Measurements from ENCODE around the gene CLDN18. TPM values are rescaled to one million over a fixed set of nuclear protein-coding genes. Genes with fewer than 3 reads are reported as not detected.

CLDN18 gene
- total and polyA plus RNA-seq, 10 of the 15 experiments (the other 5 are each of a cell fraction or from before 2014, with no cell fraction given), result 0.05 to 0.28 (median 0.18) TPM; not detected in 1

GRCh38 chr3:137988152-137988551, 21.8 kb upstream of the CLDN18 start:
- FAIRE-seq (peak; percentile 57), DNase-seq (ENCODE audit: low read depth, low spot score) (peak; percentile 89), ATAC-seq (peak; percentile 82)
- Histone ChIP-seq H2AFZ (ENCODE audit: control insufficient read depth, low read depth, low read length) (peak overlapping the region; percentile 24; the same call in 1 of the 2 replicates), H3K4me1 (ENCODE audit: control insufficient read depth, insufficient read depth, low read length) (peaks cover 11% of the 10 kb centered on the region), H3K27me3 (replicated peaks in 1 of 2; ENCODE audit: control insufficient read depth in 2 of 2, insufficient read depth in 2 of 2, low read length in 1 of 2) (no peaks in the 10 kb centered on the region), H3K27ac (ENCODE audit: control insufficient read depth, insufficient read depth) (peak overlapping the region; percentile 79), H3K4me2 (ENCODE audit: control insufficient read depth, insufficient read depth) (peak overlapping the region; percentile 58), H3K4me3 (no peak overlapping the region), H4K20me1 (ENCODE audit: control insufficient read depth, insufficient read depth) (no peaks in the 10 kb centered on the region), H3K79me2 (ENCODE audit: control insufficient read depth, insufficient read depth, low read length) (no peaks in the 10 kb centered on the region), H3K36me3 (ENCODE audit: control insufficient read depth in 2 of 2, insufficient read depth in 2 of 2, low read length in 1 of 2) (no peaks in the 10 kb centered on the region), H3K9ac (ENCODE audit: control insufficient read depth, insufficient read depth, low read length) (no peak overlapping the region), H3K9me3 (replicated peaks; ENCODE audit: control insufficient read depth, insufficient read depth, low read length) (no peaks in the 10 kb centered on the region; the same call in 2 of the 3 replicates)
- in situ Hi-C loops (cut with MboI) (no loop called here), intact Hi-C loops (cut with micrococcal nuclease; ENCODE audit: unreplicated experiment) (loop anchor here (1.0 to 2.0 kb wide), 3 partner anchors 37 to 657 kb away; no protein-coding TSS in a partner anchor)
- ChIA-PET RAD21 (ENCODE audit: unreplicated experiment) (interaction anchor here (0.6 to 5.5 kb wide), 10 partner anchors 26 to 864 kb away, joined by 3 to 171 read pairs (median 5); no protein-coding TSS in a partner anchor), CTCF (interaction anchor here (1.1 to 3.6 kb wide), 9 partner anchors 9 to 64 kb away, joined by 3 to 26 read pairs (median 7); no protein-coding TSS in a partner anchor), SMC1A (ENCODE audit: uncharacterized antibody, unreplicated experiment) (interaction anchor here (0.6 to 5.9 kb wide), 15 partner anchors 8 to 882 kb away, joined by 3 to 114 read pairs (median 5); no protein-coding TSS in a partner anchor), POLR2A (interaction anchor here (0.7 to 3.7 kb wide), 6 partner anchors 31 to 57 kb away, joined by 3 to 25 read pairs (median 8); no protein-coding TSS in a partner anchor)
- 0% methylated on average over 4 of the region's 4 CpGs for WGBS (ENCODE audit: insufficient coverage, insufficient replicate concordance, low lambda C conversion rate, missing lambda C conversion rate)
- no TSS peak for BruUV-seq (replicated peaks)
- TF ChIP-seq ZBTB33 (IDR thresholded peaks at IDR 0.05) (no peak), ATF7 (IDR thresholded peaks at IDR 0.05; ENCODE audit: low read depth) (peak; percentile 56), RAD21 (IDR thresholded peaks at IDR 0.05; ENCODE audit: insufficient read depth, low read depth, low read length) (no peak; the same call in 1 of the 2 replicates), ZNF217 (IDR thresholded peaks at IDR 0.05) (no peak), PAX8 (IDR thresholded peaks at IDR 0.05) (no peak), DPF2 (IDR thresholded peaks at IDR 0.05) (peak; percentile 66), ELK1 (IDR thresholded peaks at IDR 0.05; ENCODE audit: low read depth, low read length) (no peak), RUNX3 (IDR thresholded peaks at IDR 0.05; ENCODE audit: low read length) (peak; percentile 85), POLR2AphosphoS2 (IDR thresholded peaks at IDR 0.05; ENCODE audit: low read depth, low read length) (no peak), CBX5 (IDR thresholded peaks at IDR 0.05; ENCODE audit: low read depth) (no peak), EGR1 (IDR thresholded peaks at IDR 0.05; ENCODE audit: borderline replicate concordance in 1 of 2, low read depth in 2 of 2, low read length in 2 of 2) (no peak), BCL11A (IDR thresholded peaks at IDR 0.05; ENCODE audit: low read depth, low read length) (peak; percentile 89), NR2C1 (IDR thresholded peaks at IDR 0.05) (no peak), KDM1A (IDR thresholded peaks at IDR 0.05; ENCODE audit: borderline replicate concordance) (no peak), ZNF274 (IDR thresholded peaks at IDR 0.05; ENCODE audit: insufficient read depth, insufficient read length) (no peak), EP300 (IDR thresholded peaks at IDR 0.05; ENCODE audit: borderline replicate concordance in 1 of 2, control insufficient read depth in 1 of 2, low read depth in 2 of 2, low read length in 2 of 2) (peak; percentile 78 to 90), ZZZ3 (IDR thresholded peaks at IDR 0.05; ENCODE audit: control insufficient read depth, insufficient read length, low read depth) (no peak), MEF2B (IDR thresholded peaks at IDR 0.05; ENCODE audit: partially characterized antibody, poor library complexity, severe bottlenecking) (peak; percentile 11), MEF2A (IDR thresholded peaks at IDR 0.05; ENCODE audit: insufficient read depth, low read depth, low read length) (no peak), ATF2 (IDR thresholded peaks at IDR 0.05; ENCODE audit: low read length) (peak; percentile 49; the same call in 1 of the 2 replicates), HDAC6 (IDR thresholded peaks at IDR 0.05; ENCODE audit: unreplicated experiment) (no peak), SMAD5 (IDR thresholded peaks at IDR 0.05; ENCODE audit: low read depth) (no peak)

All from GM12878 (cell line).